Upper lobe of left lung (tissue), 4 donors: ENCODE results near the gene ITPK1.

ENCODE experiments used
- CTCF ChIP-seq, 6 experiments: fragments of 450-650 bp in 4 of 6; fragments of 200-600 bp in 2 of 6; sonication (generic) in 2 of 6; IDR thresholded peaks; one replicate each; pipeline ENCODE4 v1.5.1; 2016 to 2019; ENCODE audit warnings: antibody characterized with exemption in 6 of 6
- EP300 ChIP-seq, 4 donors: sonication (generic); formaldehyde crosslinking; IDR thresholded peaks; one replicate each; pipeline ENCODE4 v1.5.1; 2017; ENCODE audit warnings: antibody characterized with exemption in 4 of 4, control low read depth in 2 of 4

- TF ChIP-seq CTCF (IDR thresholded peaks at IDR 0.05) (no peak), EP300 (IDR thresholded peaks at IDR 0.05) (no peak)
These were observed 172.6 kb downstream of the ITPK1 start for GRCh38 chr14:92942976-92943710.
